GM23338 (cell line): ENCODE data around the gene BEX5.

Experiments used
- CREB1 ChIP-seq: fragments of 250-450 bp; sonication (Bioruptor Pico); IDR thresholded peaks from 2 replicates; pipeline ENCODE4 v1.5.0; 2020; ENCODE audit warnings: low read depth, mild to moderate bottlenecking, moderate library complexity
- CTCF ChIP-seq, 2 experiments: fragments of 200-600 bp in 1 of 2; sonication (generic) in 1 of 2; conservative IDR thresholded peaks; 2 replicates each; pipeline versions ENCODE4 v1.5.1 to v1.6.1; 2016 to 2017; ENCODE audit warnings: antibody characterized with exemption in 2 of 2, low read depth in 2 of 2, mild to moderate bottlenecking in 2 of 2, moderate library complexity in 1 of 2
- EZH2 ChIP-seq: fragments of 200-600 bp; sonication (generic); IDR thresholded peaks from one replicate; pipeline ENCODE4 v1.8.0; 2017; ENCODE audit warnings: antibody characterized with exemption, mild to moderate bottlenecking, low read depth; ENCODE audit not compliant: unreplicated experiment
- EZH2phosphoT487 ChIP-seq: fragments of 200-600 bp; sonication (generic); IDR thresholded peaks from one replicate; pipeline ENCODE4 v1.8.1; 2018; ENCODE audit warnings: antibody characterized with exemption; ENCODE audit not compliant: unreplicated experiment
- REST ChIP-seq: IDR thresholded peaks from one replicate; pipeline ENCODE4 v1.6.1; 2018; ENCODE audit warnings: antibody characterized with exemption; ENCODE audit not compliant: unreplicated experiment

- TF ChIP-seq CTCF (conservative IDR thresholded peaks at IDR 0.05; ENCODE audit: low read depth in 2 of 2) = no peak
- no peak for TF ChIP-seq EZH2phosphoT487
- no peak for TF ChIP-seq REST
- no peak for TF ChIP-seq CREB1 (CRISPR knock-in tag)
- no peak for TF ChIP-seq EZH2
These were observed 30.4 kb upstream of the BEX5 start for GRCh38 chrX:102185967-102186720.
